Measurements from ENCODE around the gene CLEC2B. TPM values are rescaled to one million over a fixed set of nuclear protein-coding genes. Genes with fewer than 3 reads are reported as not detected.

The CLEC2B gene
- total RNA-seq, 1 experiment from 2014 or later = not detected

- no peaks in the 10 kb centered on the region for H3K36me3 ChIP-seq (ENCODE audit: low read depth, low read length)
- no peaks in the 10 kb centered on the region for H3K79me2 ChIP-seq (ENCODE audit: low read length)
- TF ChIP-seq EZH2phosphoT487 (IDR thresholded peaks at IDR 0.05; ENCODE audit: borderline replicate concordance, low read length) = no peak
- TF ChIP-seq EZH2 (IDR thresholded peaks at IDR 0.05; ENCODE audit: low read length, unreplicated experiment) = no peak
- TF ChIP-seq CTCF (conservative IDR thresholded peaks at IDR 0.05; ENCODE audit: low read depth, low read length) = no peak
- H3K9me2 ChIP-seq (replicated peaks; ENCODE audit: low read length) = no peaks in the 10 kb centered on the region
- intact Hi-C loops (cut with micrococcal nuclease) = no loop called here
- no peak overlapping the region for H3K9ac ChIP-seq (ENCODE audit: low read length)
- H3K9me3 ChIP-seq (ENCODE audit: low read length) = no peaks in the 10 kb centered on the region
- peaks cover 10% of the 10 kb centered on the region; the same call in 1 of the 2 replicates for H3K27me3 ChIP-seq (ENCODE audit: low read length)
- H3K4me3 ChIP-seq (ENCODE audit: low read length) = no peak overlapping the region
- H3K27ac ChIP-seq (ENCODE audit: low read length) = no peak overlapping the region
- no peaks in the 10 kb centered on the region for H4K20me1 ChIP-seq (ENCODE audit: low read length)
- ChIA-PET POLR2A (ENCODE audit: unreplicated experiment) (no interaction called here), CTCF (no interaction called here)
- peaks cover 13% of the 10 kb centered on the region; the same call in 1 of the 2 replicates for H3K4me1 ChIP-seq (ENCODE audit: insufficient read depth, low read length)
- H3F3A ChIP-seq (ENCODE audit: low read length, unreplicated experiment) = no peaks in the 10 kb centered on the region
- no peak overlapping the region for H3K4me2 ChIP-seq (ENCODE audit: low read length)
- H2AFZ ChIP-seq (ENCODE audit: low read length) = no peak overlapping the region
- DNase-seq (no peak), ATAC-seq (no peak)
- BruUV-seq (replicated peaks) = no TSS peak
Observed at GRCh38 chr12:9866860-9867269, 2.3 kb downstream of the CLEC2B start.

GRCh38 chr12:9864913-9865675 is 4.1 kb downstream of the CLEC2B start:
- Histone ChIP-seq H3K9me2 (replicated peaks; ENCODE audit: low read length) (no peaks in the 10 kb centered on the region), H4K20me1 (ENCODE audit: low read length) (no peaks in the 10 kb centered on the region), H3K27ac (ENCODE audit: low read length) (no peak overlapping the region), H3K9me3 (ENCODE audit: low read length) (no peaks in the 10 kb centered on the region), H3K27me3 (ENCODE audit: low read length) (peaks cover 10% of the 10 kb centered on the region; the same call in 1 of the 2 replicates), H3K4me1 (ENCODE audit: insufficient read depth, low read length) (peaks cover 13% of the 10 kb centered on the region; the same call in 1 of the 2 replicates), H3F3A (ENCODE audit: low read length, unreplicated experiment) (no peaks in the 10 kb centered on the region), H3K79me2 (ENCODE audit: low read length) (no peaks in the 10 kb centered on the region), H3K36me3 (ENCODE audit: low read depth, low read length) (no peaks in the 10 kb centered on the region), H3K4me3 (ENCODE audit: low read length) (no peak overlapping the region), H3K4me2 (ENCODE audit: low read length) (no peak overlapping the region), H3K9ac (ENCODE audit: low read length) (no peak overlapping the region), H2AFZ (ENCODE audit: low read length) (no peak overlapping the region)
- intact Hi-C loops (cut with micrococcal nuclease) = no loop called here
- TF ChIP-seq EZH2 (IDR thresholded peaks at IDR 0.05; ENCODE audit: low read length, unreplicated experiment) (no peak), CTCF (conservative IDR thresholded peaks at IDR 0.05; ENCODE audit: low read depth, low read length) (no peak), EZH2phosphoT487 (IDR thresholded peaks at IDR 0.05; ENCODE audit: borderline replicate concordance, low read length) (no peak)
- ATAC-seq (no peak), DNase-seq (no peak)
- POLR2A ChIA-PET (ENCODE audit: unreplicated experiment) = no interaction called here
- BruUV-seq (replicated peaks) = no TSS peak
- CTCF ChIA-PET = no interaction called here

- no peak overlapping the region for H3K4me3 ChIP-seq (ENCODE audit: low read length)
- DNase-seq (no peak), ATAC-seq (no peak)
- no peaks in the 10 kb centered on the region for H3K79me2 ChIP-seq (ENCODE audit: low read length)
- BruUV-seq (replicated peaks) = no TSS peak
- no peak overlapping the region for H3K9ac ChIP-seq (ENCODE audit: low read length)
- intact Hi-C loops (cut with micrococcal nuclease) = no loop called here
- H3K4me2 ChIP-seq (ENCODE audit: low read length) = no peak overlapping the region
- no peak overlapping the region for H3K27ac ChIP-seq (ENCODE audit: low read length)
- no peak overlapping the region for H2AFZ ChIP-seq (ENCODE audit: low read length)
- H3K4me1 ChIP-seq (ENCODE audit: insufficient read depth, low read length) = no peaks in the 10 kb centered on the region
- TF ChIP-seq EZH2phosphoT487 (IDR thresholded peaks at IDR 0.05; ENCODE audit: borderline replicate concordance, low read length) (no peak), CTCF (conservative IDR thresholded peaks at IDR 0.05; ENCODE audit: low read depth, low read length) (no peak), EZH2 (IDR thresholded peaks at IDR 0.05; ENCODE audit: low read length, unreplicated experiment) (no peak)
- no peaks in the 10 kb centered on the region for H4K20me1 ChIP-seq (ENCODE audit: low read length)
- H3K9me2 ChIP-seq (replicated peaks; ENCODE audit: low read length) = no peaks in the 10 kb centered on the region
- H3K36me3 ChIP-seq (ENCODE audit: low read depth, low read length) = no peaks in the 10 kb centered on the region
- CTCF ChIA-PET = no interaction called here
- no peaks in the 10 kb centered on the region for H3F3A ChIP-seq (ENCODE audit: low read length, unreplicated experiment)
- no peaks in the 10 kb centered on the region for H3K9me3 ChIP-seq (ENCODE audit: low read length)
- peaks cover 61% of the 10 kb centered on the region for H3K27me3 ChIP-seq (ENCODE audit: low read length)
- POLR2A ChIA-PET (ENCODE audit: unreplicated experiment) = no interaction called here
Observed at GRCh38 chr12:9858135-9858534, 11.0 kb downstream of the CLEC2B start.
